GM18909 (cell line): Measurements from ENCODE around the gene MBL2.

Experiments used
- ATAC-seq: cut with Tn5 transposase; IDR thresholded peaks from one replicate; pipeline ENCODE4 v1.9.1; 2021; ENCODE audit warnings: mild to moderate bottlenecking; ENCODE audit not compliant: unreplicated experiment, poor library complexity

The MBL2 gene

GRCh38 chr10:52774600-52775106 lies 2.1 kb upstream of the MBL2 start:
- ATAC-seq: no peak

- no peak for ATAC-seq
Observed at GRCh38 chr10:52774182-52774581, 1.6 kb upstream of the MBL2 start.

- ATAC-seq: no peak
Observed at GRCh38 chr10:52771534-52772445, 794 bp downstream of the MBL2 start.

GRCh38 chr10:52770904-52771303 lies 1.7 kb downstream of the MBL2 start:
- ATAC-seq: no peak

- ATAC-seq: no peak
Observed at GRCh38 chr10:52769966-52770365, 2.6 kb downstream of the MBL2 start.

GRCh38 chr10:52768001-52768532 lies 4.5 kb downstream of the MBL2 start:
- ATAC-seq: no peak

- ATAC-seq: no peak
Observed at GRCh38 chr10:52762088-52762487, 10.5 kb downstream of the MBL2 start.

- ATAC-seq: no peak
Observed at GRCh38 chr10:52759154-52759553, 13.4 kb downstream of the MBL2 start.

GRCh38 chr10:52758406-52758805 lies 14.2 kb downstream of the MBL2 start:
- no peak for ATAC-seq

- no peak for ATAC-seq
Observed at GRCh38 chr10:52757773-52758172, 14.8 kb downstream of the MBL2 start.

GRCh38 chr10:52756966-52757365 lies 15.6 kb downstream of the MBL2 start:
- ATAC-seq: no peak

GRCh38 chr10:52756295-52756694 lies 16.3 kb downstream of the MBL2 start:
- ATAC-seq: no peak

GRCh38 chr10:52755297-52756062 lies 17.1 kb downstream of the MBL2 start:
- ATAC-seq: peak; percentile 53

GRCh38 chr10:52752801-52753445 lies 19.7 kb downstream of the MBL2 start:
- no peak for ATAC-seq

GRCh38 chr10:52752261-52752660 lies 20.3 kb downstream of the MBL2 start:
- no peak for ATAC-seq

GRCh38 chr10:52751337-52751736 lies 21.2 kb downstream of the MBL2 start:
- no peak for ATAC-seq

- no peak for ATAC-seq
Observed at GRCh38 chr10:52750629-52751028, 22.0 kb downstream of the MBL2 start.

GRCh38 chr10:52747694-52748093 lies 24.9 kb downstream of the MBL2 start:
- no peak for ATAC-seq

- no peak for ATAC-seq
Observed at GRCh38 chr10:52746169-52746568, 26.4 kb downstream of the MBL2 start.

- no peak for ATAC-seq
Observed at GRCh38 chr10:52744057-52744805, 28.4 kb downstream of the MBL2 start.
